ENCODE results near the gene MIS12. TPM values are rescaled to one million over a fixed set of nuclear protein-coding genes. Genes with fewer than 3 reads are reported as not detected.

Gene MIS12
- total and polyA plus RNA-seq, 4 donors = 4.3 to 18.6 (median 11.1) TPM

- H3K4me1 ChIP-seq (ENCODE audit: control insufficient read depth in 4 of 4, insufficient read depth in 4 of 4, low read length in 3 of 4) = no peaks in the 10 kb centered on the region
- peaks cover 0 to 3% (median 0%) of the 10 kb centered on the region in 4 donors for H3K27me3 ChIP-seq (ENCODE audit: control insufficient read depth in 4 of 4, insufficient read depth in 4 of 4, low read length in 3 of 4)
- no peak overlapping the region for H3K27ac ChIP-seq (ENCODE audit: low read depth in 1 of 2, low read length in 2 of 2)
- 87% methylated on average over 5 of the region's 5 CpGs for WGBS
- TF ChIP-seq YY1 (IDR thresholded peaks at IDR 0.05) = no peak
- H3K9me3 ChIP-seq (ENCODE audit: control insufficient read depth in 4 of 4, low read length in 3 of 4) = no peaks in the 10 kb centered on the region
- H3K4me3 ChIP-seq (ENCODE audit: low read depth in 1 of 3, low read length in 3 of 3) = no peak overlapping the region
- H3K36me3 ChIP-seq (ENCODE audit: control insufficient read depth in 4 of 4, insufficient read depth in 3 of 4, low read depth in 1 of 4, low read length in 3 of 4) = no peaks in the 10 kb centered on the region
- H3K9ac ChIP-seq (ENCODE audit: low read depth in 1 of 2, low read length in 2 of 2) = no peak overlapping the region
- DNase-seq (ENCODE audit: low spot score) = no peak
Measured at GRCh38 chr17:5506307-5506706, 19.9 kb downstream of the MIS12 start.

GRCh38 chr17:5508810-5509209, 22.4 kb downstream of the MIS12 start:
- Histone ChIP-seq H3K4me1 (ENCODE audit: control insufficient read depth in 4 of 4, insufficient read depth in 4 of 4, low read length in 3 of 4) (no peaks in the 10 kb centered on the region), H3K27ac (ENCODE audit: low read depth in 1 of 2, low read length in 2 of 2) (no peak overlapping the region), H3K27me3 (ENCODE audit: control insufficient read depth in 4 of 4, insufficient read depth in 4 of 4, low read length in 3 of 4) (no peaks in the 10 kb centered on the region), H3K36me3 (ENCODE audit: control insufficient read depth in 4 of 4, insufficient read depth in 3 of 4, low read depth in 1 of 4, low read length in 3 of 4) (no peaks in the 10 kb centered on the region), H3K4me3 (ENCODE audit: low read depth in 1 of 3, low read length in 3 of 3) (no peak overlapping the region), H3K9ac (ENCODE audit: low read depth in 1 of 2, low read length in 2 of 2) (no peak overlapping the region), H3K9me3 (ENCODE audit: control insufficient read depth in 4 of 4, low read length in 3 of 4) (no peaks in the 10 kb centered on the region)
- 45% methylated on average over 4 of the region's 4 CpGs for WGBS
- no peak for DNase-seq (ENCODE audit: low spot score)
- TF ChIP-seq TAF1 (conservative IDR thresholded peaks at IDR 0.05) (no peak), SP1 (IDR thresholded peaks at IDR 0.05) (no peak), ZBTB33 (IDR thresholded peaks at IDR 0.05) (no peak), MAX (IDR thresholded peaks at IDR 0.05) (no peak), JUND (IDR thresholded peaks at IDR 0.05) (no peak), RAD21 (IDR thresholded peaks at IDR 0.05) (no peak), HNF4A (conservative IDR thresholded peaks at IDR 0.05) (no peak), FOXA2 (IDR thresholded peaks at IDR 0.05) (no peak), NR2F2 (IDR thresholded peaks at IDR 0.05) (no peak), ATF3 (IDR thresholded peaks at IDR 0.05) (no peak), EGR1 (IDR thresholded peaks at IDR 0.05; ENCODE audit: low read depth in 2 of 2) (no peak), YY1 (IDR thresholded peaks at IDR 0.05) (no peak), FOXA1 (IDR thresholded peaks at IDR 0.05) (no peak), RXRA (IDR thresholded peaks at IDR 0.05) (no peak), REST (IDR thresholded peaks at IDR 0.05) (no peak), HNF4G (IDR thresholded peaks at IDR 0.05) (no peak), CTCF (IDR thresholded peaks at IDR 0.05; ENCODE audit: low read depth, low read length, missing input control) (no peak), GABPA (IDR thresholded peaks at IDR 0.05 in 1 of 2, conservative IDR thresholded peaks at IDR 0.05 in 1 of 2) (no peak)

All from liver (tissue), 9 donors.